GM18868 (cell line): ENCODE data around the gene LHPP.

ENCODE experiments used
- ATAC-seq: cut with Tn5 transposase; IDR thresholded peaks from one replicate; pipeline ENCODE4 v1.9.1; 2021; ENCODE audit warnings: mild to moderate bottlenecking, moderate library complexity; ENCODE audit not compliant: unreplicated experiment

Gene LHPP

DNA sequence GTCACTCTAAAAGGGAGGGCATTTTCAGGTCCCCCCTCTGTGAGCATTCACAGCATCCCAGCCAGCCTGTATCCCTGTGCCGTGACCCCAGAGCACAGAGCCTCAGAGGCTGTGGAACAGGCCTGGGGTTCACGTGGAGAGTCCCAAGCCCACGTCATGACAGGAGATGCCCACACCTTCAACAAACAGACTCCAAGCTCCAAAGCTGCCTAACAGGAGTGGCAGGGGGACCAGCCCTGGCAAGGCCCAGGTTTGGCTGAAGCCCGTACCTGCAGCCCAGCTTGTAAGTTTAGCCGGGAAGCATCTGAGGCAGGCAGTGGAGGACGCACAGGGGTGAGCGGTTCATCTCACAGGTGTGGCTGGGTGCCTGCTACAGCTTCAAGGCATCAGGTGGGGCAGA lies 33.5 kb downstream of the LHPP start:
- no peak for ATAC-seq

DNA sequence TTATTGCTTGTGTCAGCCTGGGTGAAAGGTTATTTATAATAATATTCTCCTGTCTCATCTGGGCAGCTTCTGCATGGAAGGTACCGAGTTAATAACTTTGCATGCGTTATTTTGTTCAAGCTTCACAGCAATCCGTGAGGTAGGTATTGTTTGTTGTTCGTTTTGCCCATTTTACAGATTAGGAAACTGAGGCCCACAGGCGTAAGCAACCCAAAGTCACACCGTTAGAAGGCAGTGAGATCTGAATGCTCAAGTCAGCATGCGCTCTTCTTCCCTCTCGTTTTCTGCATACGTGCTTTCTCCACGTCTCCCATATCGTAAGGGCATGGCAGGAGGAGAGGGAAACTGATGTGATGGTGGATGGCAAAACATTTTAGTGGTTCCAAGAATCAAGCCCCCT lies 34.1 kb downstream of the LHPP start:
- no peak for ATAC-seq

DNA sequence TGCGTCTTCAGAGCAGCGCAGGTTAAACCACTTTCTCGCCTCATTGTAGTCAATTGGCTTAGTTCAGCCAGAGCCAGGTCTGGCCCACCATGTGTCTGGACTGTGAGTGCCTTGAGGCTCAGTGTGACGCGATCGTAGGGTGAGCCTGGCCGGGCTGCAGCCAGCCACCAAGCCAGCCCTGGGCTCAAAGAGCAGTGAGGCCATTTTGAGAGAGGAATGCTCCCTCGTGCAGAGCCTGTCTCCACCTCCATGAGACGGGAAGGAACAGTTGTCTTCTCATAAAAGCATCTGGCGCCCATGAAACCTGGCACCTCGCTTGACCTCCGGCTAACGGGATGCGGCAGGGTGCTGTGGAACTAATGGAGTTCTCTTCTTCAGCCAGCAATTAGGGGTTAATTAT lies 34.5 kb downstream of the LHPP start:
- no peak for ATAC-seq

- no peak for ATAC-seq
These were observed 35.0 kb downstream of the LHPP start for GRCh38 chr10:124496620-124497019.

DNA sequence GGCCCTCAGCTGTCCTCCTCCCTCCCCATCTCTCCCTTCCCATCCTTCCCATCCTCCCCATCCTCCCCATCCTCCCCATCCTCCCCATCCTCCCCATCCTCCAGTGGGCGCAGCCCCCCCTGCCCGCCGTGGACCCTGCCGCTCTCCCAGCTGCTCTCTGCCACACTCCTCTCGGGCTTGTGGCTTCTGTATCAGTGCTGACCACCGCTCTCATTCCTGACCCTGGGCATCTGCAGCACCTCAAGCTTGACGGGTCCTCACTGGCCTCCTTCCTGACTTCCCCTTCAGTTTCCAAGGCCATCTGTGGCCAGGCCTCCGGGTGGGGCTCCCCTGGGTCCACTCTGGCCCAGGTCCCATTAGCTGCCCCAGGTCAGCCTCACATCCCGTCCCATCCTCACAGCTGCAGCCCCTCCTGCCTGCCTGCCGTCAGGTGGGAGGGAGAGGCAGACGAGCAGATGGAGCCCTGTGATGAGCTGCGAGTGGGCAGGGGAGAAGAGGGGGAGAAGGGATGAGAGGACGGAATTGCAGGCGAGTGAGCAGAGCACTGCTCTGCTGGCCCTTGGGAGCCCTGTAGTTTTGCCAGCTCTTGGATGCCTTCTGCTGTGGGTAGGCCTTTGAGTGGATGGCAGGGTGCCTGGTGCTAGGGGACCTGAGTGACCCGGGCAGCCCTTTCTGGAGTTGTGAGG lies 35.7 kb downstream of the LHPP start:
- no peak for ATAC-seq

GRCh38 chr10:124498056-124498455 lies 36.4 kb downstream of the LHPP start:
- ATAC-seq, result no peak

- ATAC-seq, result no peak
These were observed 39.1 kb downstream of the LHPP start for GRCh38 chr10:124500757-124501156.

DNA sequence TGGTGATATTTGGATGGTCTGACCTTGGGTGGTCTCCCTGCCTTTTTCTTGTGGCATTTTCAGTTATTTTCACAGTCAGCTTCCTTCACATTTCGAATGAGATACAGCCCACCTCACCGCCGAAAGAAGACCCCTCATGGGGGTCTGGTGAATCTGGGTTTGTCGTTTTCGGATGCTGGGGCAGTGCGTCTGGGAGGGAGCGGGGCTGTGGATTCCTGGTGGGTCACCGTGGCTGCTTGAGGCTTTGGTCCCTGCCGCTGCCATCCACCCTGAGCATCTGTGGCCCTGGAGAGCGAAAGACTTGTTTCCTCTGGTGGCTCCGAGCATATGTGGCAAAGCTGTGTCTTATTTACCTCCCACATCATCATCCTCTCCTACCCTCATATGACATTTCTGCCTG lies 43.1 kb downstream of the LHPP start:
- ATAC-seq, result no peak

- no peak for ATAC-seq
These were observed 43.7 kb downstream of the LHPP start for GRCh38 chr10:124505279-124505678.

DNA sequence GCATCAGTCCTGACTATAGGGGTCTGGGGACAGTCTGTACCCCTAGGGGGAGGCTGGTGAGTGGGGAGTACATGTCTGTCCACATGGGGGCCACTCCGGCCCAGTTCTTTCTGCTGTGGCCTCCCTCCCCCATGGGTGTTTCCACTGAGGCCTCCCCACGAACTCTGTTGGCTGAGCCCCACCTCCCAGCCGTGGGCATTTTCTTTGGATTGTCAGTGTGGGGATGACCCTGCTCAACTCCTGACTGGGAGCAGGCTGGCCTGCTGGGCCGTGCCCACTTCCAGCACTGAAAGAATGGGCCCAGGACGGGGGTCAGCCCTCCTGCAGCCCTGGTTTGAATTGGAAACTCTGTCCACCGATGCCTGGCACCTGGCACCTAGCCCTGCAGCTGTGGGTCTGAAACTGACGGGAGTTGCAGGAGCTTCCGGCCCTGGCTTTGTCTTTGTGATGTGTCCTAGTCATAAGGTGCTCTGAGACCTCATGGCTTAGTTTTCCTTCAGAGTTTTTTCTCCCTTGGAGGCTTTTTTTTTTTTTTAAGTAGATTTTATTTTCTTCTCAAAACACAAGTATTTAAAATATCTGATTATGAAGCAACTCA lies 46.5 kb downstream of the LHPP start:
- no peak for ATAC-seq

DNA sequence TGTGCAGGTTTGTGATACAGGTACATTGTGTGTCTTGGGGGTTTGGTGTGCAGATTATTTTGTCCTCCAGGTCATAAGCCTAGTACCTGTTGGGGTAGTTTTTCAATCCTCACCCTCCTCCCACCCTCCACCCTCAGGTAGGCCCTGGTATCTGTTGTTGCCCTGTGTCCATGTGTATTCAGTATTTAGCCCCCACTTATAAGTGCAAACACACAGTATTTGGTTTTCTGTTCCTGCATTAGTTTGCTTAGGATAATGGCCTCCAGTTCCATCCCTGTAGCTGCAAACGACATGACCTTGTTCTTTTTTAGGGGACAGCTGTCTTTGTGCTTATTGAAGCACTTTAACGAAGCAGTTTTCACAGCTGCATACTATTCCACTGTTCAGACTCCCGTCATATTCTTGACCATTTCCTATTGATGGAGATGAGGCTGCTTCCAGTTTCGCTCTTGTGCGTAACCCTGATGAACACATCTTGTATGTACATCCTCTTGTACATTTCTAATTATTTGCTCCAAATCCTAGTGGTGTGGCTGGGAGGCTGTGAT lies 47.4 kb downstream of the LHPP start:
- ATAC-seq, result no peak

- ATAC-seq, result no peak
These were observed 48.4 kb downstream of the LHPP start for GRCh38 chr10:124509880-124510632.

- ATAC-seq, result no peak
These were observed 49.1 kb downstream of the LHPP start for GRCh38 chr10:124510759-124511158.

DNA sequence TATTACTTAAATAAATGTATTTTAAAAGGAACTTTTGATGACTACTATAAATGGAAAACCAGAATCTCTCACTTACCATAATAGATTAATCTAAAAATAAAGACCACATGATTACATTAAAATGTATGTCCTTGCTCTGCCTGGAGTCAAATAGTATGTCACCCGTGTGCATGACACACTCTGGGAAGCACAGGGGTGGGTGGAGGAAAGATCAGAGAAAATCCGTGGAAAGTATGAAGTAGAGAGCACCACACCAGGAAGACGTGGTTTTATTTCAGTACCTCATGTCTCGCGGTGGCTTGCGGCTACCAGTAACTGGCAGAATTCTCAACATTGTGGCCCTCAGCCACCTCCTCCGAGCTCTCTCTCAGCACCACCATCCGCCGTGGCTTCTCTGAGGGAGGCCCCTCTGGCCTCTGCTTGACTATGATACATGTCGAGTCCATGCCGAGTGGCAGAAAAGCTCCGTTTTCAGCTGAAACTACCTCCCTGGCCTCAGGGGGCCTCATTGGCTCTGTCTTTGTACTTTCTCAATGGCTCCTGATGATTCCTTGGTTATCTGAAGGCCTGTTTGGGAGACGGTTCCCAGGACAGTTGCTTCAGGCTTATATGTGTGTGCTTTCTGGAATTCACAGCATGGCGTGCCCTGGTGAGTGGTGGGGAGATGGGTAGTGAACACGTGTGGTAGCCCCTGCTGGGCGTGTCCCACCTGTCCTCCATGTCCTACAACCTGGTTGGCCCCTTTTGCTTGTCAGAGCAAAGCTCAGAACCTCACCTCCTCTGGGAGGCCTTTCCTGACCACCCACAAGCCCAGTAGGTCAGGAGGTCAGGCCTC lies 49.8 kb downstream of the LHPP start:
- no peak for ATAC-seq

GRCh38 chr10:124512040-124512428 lies 50.4 kb downstream of the LHPP start:
- ATAC-seq, result no peak

DNA sequence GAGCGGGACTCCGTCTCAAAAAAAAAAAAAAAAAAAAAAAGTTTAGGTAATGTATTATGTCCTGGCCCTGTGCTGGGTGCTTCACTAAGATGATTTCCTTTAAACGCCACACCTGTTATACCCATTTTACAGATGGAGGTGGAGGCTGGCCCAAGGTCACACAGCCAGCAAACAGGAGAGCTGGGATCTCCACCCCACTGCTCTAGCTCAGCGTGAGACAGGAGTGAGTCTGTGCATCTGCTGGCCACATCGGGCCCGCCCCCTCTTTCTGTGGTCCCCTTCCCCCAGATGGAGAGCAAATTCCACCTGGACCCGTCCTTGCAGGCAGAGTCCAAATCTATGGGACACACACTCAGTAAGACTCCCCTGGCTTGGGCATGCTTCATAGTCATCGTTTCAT lies 51.0 kb downstream of the LHPP start:
- ATAC-seq, result no peak

DNA sequence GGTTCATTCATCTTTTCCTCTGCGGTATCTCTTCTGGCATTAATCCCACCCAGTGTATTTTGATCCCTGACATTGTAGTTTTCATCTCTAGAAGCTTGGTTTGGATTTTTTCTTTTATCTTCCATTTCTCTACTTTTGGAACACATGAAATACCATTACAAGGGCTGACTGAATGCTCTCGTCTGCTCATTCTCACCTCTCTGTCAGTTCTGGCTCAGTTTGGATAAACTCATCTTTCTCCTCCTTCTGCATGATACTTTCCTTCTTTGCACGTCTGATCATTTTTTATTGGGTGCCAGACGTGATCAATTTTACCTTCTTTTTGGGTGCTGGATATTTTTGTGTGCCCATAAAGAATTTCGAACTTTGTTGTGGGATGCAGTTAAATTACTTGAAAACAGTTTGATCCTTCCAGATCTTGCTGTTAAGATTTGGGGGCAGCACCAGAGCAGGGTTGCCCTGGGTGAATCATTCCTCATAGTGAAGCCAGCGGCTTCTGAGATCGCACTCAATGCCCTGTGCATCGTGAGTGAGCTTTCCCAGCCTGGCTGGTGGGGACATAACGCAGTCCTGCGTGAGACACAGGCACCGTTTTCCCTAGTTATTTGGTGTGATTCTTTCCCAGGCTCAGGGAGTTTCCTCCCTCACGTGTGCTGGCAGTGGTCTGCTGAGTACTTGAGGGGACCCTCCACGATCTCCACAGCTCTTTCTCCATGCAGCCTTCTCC lies 53.8 kb downstream of the LHPP start:
- no peak for ATAC-seq

DNA sequence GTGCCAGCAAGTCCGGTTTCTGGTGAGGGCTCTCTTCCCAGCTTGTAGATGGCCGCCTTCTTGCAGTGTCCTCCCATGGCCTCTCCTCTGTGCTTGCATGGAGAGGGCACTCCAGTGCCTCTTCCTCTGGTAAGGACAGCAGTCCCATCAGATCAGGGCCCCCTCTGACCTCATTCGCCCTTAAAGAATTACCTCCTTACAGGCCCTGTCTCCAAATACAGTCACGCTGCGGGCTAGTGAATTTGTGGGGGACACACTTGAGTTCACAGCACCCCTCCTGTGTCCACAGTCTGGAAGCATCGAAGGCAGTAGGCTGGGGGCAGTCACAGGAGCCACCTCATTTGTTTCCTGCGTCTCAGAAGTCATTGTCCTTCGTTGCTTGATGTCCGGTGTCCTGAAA lies 54.6 kb downstream of the LHPP start:
- ATAC-seq, result no peak

DNA sequence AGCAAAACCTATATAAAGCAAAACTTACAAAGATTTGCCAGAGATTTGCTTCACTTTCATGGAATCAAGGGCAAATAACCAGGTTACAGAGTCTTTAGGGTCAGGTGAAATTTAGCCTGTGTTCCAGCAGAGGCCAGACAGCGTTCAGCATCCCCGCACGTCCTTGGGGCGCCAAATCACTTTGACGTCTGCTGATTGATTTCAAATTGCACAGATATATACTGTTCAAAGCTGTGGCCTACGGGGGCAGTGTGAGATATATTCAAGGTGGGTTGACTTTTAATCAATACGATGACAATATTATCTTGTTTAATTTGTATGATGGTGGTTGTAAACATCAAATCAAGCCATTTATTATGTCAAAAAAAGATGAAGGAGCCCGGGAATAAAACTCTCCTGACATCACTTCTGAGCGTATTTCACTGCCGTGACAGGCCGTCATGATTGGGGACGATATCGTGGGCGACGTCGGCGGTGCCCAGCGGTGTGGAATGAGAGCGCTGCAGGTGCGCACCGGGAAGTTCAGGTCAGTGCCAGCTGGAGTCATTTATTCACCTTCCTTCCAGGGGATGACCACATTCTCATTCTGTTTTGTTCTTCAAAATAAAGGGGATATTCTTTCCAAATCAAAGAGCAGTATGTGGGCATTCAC lies 55.2 kb downstream of the LHPP start:
- ATAC-seq, result no peak

GRCh38 chr10:124517461-124517860 lies 55.8 kb downstream of the LHPP start:
- ATAC-seq, result no peak
